ENCODE measurements around the gene ZNF626. TPM values are rescaled to one million over a fixed set of nuclear protein-coding genes. Genes with fewer than 3 reads are reported as not detected.
"Not testable (repeated sequence)": the region's sequence is repeated elsewhere in the genome, so short reads cannot be mapped to it uniquely, and the experiment has no call there.

Gene ZNF626
- total RNA-seq (10 to 100 TPM; 19.1 to 28.7 TPM), polyA plus RNA-seq (ENCODE audit: insufficient read length in 2 of 2) (10 to 100 TPM; 13.4 to 17.5 TPM)
- long read RNA-seq, donor 1, partial matches to known transcripts: 14 of 16 reads
- long read RNA-seq, donor 1, other reads (novel, unspliced or antisense): 0 of 16 reads
- long read RNA-seq, donor 2, partial matches to known transcripts: 0 of 4 reads
- long read RNA-seq, donor 2, other reads (novel, unspliced or antisense): 0 of 4 reads
- long read RNA-seq, donor 3, full-length matches to known transcripts: 3 of 3 reads
- long read RNA-seq, donor 3, partial matches to known transcripts: 0 of 3 reads
- long read RNA-seq, donor 3, other reads (novel, unspliced or antisense): 0 of 3 reads
- long read RNA-seq, donor 4, transcript ZNF626-201 (4 exons, 1,123 nt): major isoform, 8 of 8 reads
- long read RNA-seq, donor 4, partial matches to known transcripts: 0 of 8 reads
- long read RNA-seq, donor 4, other reads (novel, unspliced or antisense): 0 of 8 reads

DNA sequence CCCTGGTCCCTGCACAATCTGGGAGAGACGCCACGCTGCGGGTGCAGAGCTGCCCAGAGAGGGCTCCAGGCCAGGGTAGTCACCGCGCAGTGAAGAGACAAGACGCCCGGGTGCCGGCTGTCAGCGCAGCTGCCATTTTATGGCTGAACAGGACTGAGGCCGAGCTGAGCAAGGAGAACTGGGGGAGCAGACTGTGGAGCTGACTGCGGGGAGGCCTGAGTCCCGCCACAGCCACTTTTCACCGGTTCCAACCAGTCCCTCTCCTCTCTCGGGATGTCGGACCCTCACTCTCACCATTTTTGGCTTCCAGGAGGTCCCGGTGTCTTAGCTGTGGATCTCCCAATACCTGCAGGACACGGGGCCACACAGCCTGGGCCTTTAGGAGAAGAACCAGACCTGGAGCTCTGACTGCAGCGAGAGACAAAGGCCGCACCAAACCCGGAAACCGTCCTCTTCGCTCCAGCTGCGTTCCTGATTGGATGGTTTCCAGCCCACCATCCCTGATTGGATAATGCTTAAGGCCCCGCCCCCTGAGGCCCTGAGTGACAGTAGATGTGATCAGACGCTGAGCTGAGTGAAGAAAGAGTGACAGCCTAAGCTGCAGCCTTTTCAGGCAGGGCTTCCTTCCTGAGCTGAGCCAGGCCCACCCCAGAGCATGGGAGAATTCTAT is at the start of gene ZNF626:
Gene ZNF626 (minus strand): TSS at position 422 of the 670 bp plus-strand sequence. CDS start 125 bp downstream, at position 297.
- Histone ChIP-seq H3K9me3 (ENCODE audit: control insufficient read depth, insufficient read depth, low read length) (peaks cover 3% of the 10 kb centered on the region), H3K4me3 (ENCODE audit: low read depth, low read length) (peak within 1 kb of the TSS; percentile 66), H3K36me3 (ENCODE audit: control insufficient read depth, insufficient read depth, low read length) (peaks cover 21% of the 10 kb centered on the region), H3K27ac (ENCODE audit: low read depth, low read length) (peak within 1 kb of the TSS; percentile 92), H3K4me1 (ENCODE audit: control insufficient read depth, insufficient read depth, low read length) (peaks cover 21% of the 10 kb centered on the region), H3K27me3 (ENCODE audit: control insufficient read depth, insufficient read depth, low read length) (no peaks in the 10 kb centered on the region)
- WGBS (ENCODE audit: insufficient coverage): under 1% methylated on average over 25 of the region's 25 CpGs
- peak; percentile 95 to 100 (median 99) for DNase-seq (ENCODE audit: low read depth in 4 of 6, low spot score in 6 of 6)

DNA sequence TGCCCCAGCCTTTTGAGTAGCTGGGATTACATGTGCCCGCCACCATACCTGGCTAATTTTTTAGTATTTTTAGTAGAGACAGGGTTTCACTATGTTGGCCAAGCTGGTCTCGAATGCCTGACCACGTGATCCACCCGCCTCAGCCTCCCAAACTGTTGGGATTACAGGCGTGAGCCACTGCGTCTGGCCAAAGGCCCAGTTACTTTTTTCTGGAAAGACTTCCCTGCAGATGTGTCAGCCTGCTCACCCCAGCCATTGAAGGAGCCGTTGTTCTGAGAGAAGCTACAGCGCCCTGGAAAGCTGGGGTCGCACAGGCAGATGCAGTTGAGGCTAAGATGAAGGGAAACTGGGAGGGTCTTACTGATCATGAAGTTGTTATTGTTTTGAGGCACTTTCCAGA is 7.9 kb upstream of the ZNF626 start:
- H3K27me3 ChIP-seq (ENCODE audit: control insufficient read depth, insufficient read depth, low read length): no peaks in the 10 kb centered on the region
- H3K4me3 ChIP-seq (ENCODE audit: low read depth, low read length): no peak overlapping the region
- H3K9me3 ChIP-seq (ENCODE audit: control insufficient read depth, insufficient read depth, low read length): no peaks in the 10 kb centered on the region
- peaks cover 10% of the 10 kb centered on the region for H3K4me1 ChIP-seq (ENCODE audit: control insufficient read depth, insufficient read depth, low read length)
- 88% methylated on average over 8 of the region's 9 CpGs for WGBS (ENCODE audit: insufficient coverage)
- H3K27ac ChIP-seq (ENCODE audit: low read depth, low read length): no peak overlapping the region
- no peaks in the 10 kb centered on the region for H3K36me3 ChIP-seq (ENCODE audit: control insufficient read depth, insufficient read depth, low read length)
- DNase-seq (ENCODE audit: low read depth in 4 of 6, low spot score in 6 of 6): no peak

DNA sequence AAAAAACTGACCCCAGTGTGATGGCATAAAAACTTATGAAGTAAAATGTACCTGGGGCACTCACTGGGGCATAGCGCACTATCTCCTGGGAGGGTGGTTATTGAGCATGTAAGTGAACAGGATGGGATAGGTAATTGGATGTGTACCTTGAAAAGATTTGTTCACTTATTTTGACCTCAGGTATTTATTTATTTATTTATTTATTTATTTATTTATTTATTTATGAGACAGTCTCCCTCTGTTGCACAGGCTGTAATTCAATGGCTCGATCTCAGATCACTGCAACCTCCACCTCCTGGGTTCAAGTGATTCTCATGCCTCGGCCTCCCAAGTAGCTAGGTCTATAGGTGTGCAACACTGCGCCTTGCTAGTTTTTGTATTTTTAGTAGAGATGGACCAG is 5.9 kb upstream of the ZNF626 start:
- no peak for DNase-seq (ENCODE audit: low read depth in 4 of 6, low spot score in 6 of 6)
- 90% methylated on average over 2 of the region's 4 CpGs for WGBS (ENCODE audit: insufficient coverage)

DNA sequence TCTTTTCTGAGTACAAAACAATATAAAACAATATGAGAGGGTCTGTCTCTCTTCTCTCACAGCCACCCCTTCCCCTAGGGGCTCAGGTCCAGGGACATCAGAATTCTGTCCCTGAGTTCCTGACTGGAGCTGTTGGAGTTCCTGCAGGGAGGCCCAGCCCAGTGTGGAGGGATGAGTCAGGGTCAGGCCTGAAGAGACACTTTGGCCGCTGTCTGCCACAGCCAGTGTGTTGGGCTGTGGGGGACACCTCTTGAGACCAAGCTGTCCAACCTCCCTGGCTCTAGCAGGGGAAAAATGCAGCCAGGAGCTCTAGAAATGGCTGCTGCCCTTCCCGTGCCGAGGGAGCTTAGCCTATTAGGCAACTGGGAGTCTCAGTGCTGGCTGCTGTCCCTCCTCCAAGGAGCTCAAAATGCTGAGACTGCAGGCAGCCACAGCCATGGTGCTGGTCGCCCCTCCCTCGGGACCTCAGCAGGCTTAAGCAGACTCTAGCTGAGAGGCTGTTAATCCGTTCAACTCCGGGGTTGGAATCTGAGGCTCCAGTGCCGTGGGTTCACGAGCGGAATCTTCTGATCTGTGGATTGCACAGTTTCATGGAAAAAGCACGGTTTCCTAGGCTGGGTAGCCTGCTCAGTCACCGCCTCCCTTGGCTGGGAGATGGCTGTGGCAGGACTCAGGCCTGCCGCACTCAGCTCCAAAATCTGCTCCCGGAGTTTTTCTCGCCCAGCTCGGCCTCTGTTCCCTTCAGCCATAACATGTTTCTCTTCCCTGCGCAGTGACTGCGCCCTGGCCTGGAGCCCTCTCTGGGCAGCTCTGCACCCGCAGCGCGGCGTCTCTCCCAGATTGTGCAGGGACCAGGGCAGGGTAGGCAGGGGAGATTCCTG is 3.8 kb upstream of the ZNF626 start:
- 46% methylated on average over 21 of the region's 22 CpGs for WGBS (ENCODE audit: insufficient coverage)
- Histone ChIP-seq H3K9me3 (ENCODE audit: control insufficient read depth, insufficient read depth, low read length) (no peaks in the 10 kb centered on the region), H3K27ac (ENCODE audit: low read depth, low read length) (no peak overlapping the region), H3K27me3 (ENCODE audit: control insufficient read depth, insufficient read depth, low read length) (no peaks in the 10 kb centered on the region), H3K4me1 (ENCODE audit: control insufficient read depth, insufficient read depth, low read length) (peaks cover 16% of the 10 kb centered on the region), H3K4me3 (ENCODE audit: low read depth, low read length) (no peak overlapping the region), H3K36me3 (ENCODE audit: control insufficient read depth, insufficient read depth, low read length) (no peaks in the 10 kb centered on the region)
- peak in 1 of 6 donors; percentile 63 for DNase-seq (ENCODE audit: low read depth in 4 of 6, low spot score in 6 of 6)

More for the DNA sequence above, 5.9 kb upstream of the ZNF626 start:
- Histone ChIP-seq H3K27ac (ENCODE audit: low read depth, low read length) (no peak overlapping the region), H3K4me1 (ENCODE audit: control insufficient read depth, insufficient read depth, low read length) (peaks cover 10% of the 10 kb centered on the region), H3K36me3 (ENCODE audit: control insufficient read depth, insufficient read depth, low read length) (no peaks in the 10 kb centered on the region), H3K27me3 (ENCODE audit: control insufficient read depth, insufficient read depth, low read length) (no peaks in the 10 kb centered on the region), H3K9me3 (ENCODE audit: control insufficient read depth, insufficient read depth, low read length) (no peaks in the 10 kb centered on the region), H3K4me3 (ENCODE audit: low read depth, low read length) (no peak overlapping the region)

DNA sequence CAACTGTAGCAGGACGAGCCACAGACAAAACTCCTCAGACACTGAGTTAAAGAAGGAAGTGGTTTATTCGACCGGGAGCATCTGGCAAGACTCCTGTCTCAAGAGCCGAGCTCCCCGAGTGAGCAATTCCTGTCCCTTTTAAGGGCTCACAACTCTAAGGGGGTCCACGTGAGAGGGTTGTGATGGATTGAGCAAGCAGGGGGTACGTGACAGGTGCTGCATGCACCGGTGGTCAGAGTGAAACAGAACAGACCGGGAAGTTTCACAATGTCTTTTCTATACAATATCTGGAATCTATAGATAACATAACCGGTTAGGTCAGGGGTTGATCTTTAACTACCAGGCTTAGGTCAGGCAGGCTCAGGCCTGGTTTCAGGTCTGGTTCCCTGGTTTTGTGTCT is 3.1 kb upstream of the ZNF626 start:
- H3K36me3 ChIP-seq (ENCODE audit: control insufficient read depth, insufficient read depth, low read length); H3K9me3 ChIP-seq (ENCODE audit: control insufficient read depth, insufficient read depth, low read length); H3K27ac ChIP-seq (ENCODE audit: low read depth, low read length); H3K27me3 ChIP-seq (ENCODE audit: control insufficient read depth, insufficient read depth, low read length); H3K4me3 ChIP-seq (ENCODE audit: low read depth, low read length); DNase-seq (ENCODE audit: low read depth in 4 of 6, low spot score in 6 of 6): not testable (repeated sequence)
- 80% methylated on average over 6 of the region's 10 CpGs for WGBS (ENCODE audit: insufficient coverage)
- H3K4me1 ChIP-seq (ENCODE audit: control insufficient read depth, insufficient read depth, low read length): peaks cover 21% of the 10 kb centered on the region

DNA sequence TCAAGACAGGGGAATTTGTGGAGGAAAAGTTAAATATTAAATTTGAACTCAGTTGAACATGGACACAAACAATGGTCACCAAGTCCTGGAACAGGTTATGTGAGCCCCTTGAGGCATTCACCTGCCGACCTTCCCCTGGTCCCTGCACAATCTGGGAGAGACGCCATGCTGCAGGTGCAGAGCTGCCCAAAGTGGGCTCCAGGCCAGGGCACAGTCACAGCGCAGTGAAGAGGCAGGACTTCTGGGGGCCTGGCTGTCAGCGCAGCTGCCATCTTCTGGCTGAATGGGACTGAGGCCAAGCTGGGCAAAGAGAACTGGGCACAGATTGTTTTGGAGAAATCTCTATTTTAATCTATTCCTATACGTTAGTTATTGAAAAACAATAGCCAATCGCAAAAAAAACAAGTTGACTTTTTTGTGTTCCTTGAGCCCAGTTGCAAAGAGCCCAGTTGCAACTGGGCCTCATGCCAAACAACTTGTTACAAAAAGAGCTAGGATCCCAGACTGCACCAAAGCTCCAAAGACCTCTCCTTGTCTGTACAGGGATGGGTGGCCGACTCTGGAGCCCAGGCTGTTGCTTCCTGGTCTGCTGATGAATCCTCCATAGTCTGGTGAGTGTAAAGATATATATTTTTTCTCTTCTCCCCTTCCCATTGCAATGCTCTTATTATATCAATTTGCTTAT is 1.2 kb upstream of the ZNF626 start:
- Histone ChIP-seq H3K4me1 (ENCODE audit: control insufficient read depth, insufficient read depth, low read length) (peaks cover 21% of the 10 kb centered on the region), H3K36me3 (ENCODE audit: control insufficient read depth, insufficient read depth, low read length) (peaks cover 17% of the 10 kb centered on the region), H3K9me3 (ENCODE audit: control insufficient read depth, insufficient read depth, low read length) (peaks cover 3% of the 10 kb centered on the region), H3K27me3 (ENCODE audit: control insufficient read depth, insufficient read depth, low read length) (no peaks in the 10 kb centered on the region), H3K27ac (ENCODE audit: low read depth, low read length) (no peak overlapping the region), H3K4me3 (ENCODE audit: low read depth, low read length) (no peak overlapping the region)
- peak in 1 of 6 donors; percentile 27 for DNase-seq (ENCODE audit: low read depth in 4 of 6, low spot score in 6 of 6)
- WGBS (ENCODE audit: insufficient coverage): 77% methylated on average over 5 of the region's 7 CpGs

DNA sequence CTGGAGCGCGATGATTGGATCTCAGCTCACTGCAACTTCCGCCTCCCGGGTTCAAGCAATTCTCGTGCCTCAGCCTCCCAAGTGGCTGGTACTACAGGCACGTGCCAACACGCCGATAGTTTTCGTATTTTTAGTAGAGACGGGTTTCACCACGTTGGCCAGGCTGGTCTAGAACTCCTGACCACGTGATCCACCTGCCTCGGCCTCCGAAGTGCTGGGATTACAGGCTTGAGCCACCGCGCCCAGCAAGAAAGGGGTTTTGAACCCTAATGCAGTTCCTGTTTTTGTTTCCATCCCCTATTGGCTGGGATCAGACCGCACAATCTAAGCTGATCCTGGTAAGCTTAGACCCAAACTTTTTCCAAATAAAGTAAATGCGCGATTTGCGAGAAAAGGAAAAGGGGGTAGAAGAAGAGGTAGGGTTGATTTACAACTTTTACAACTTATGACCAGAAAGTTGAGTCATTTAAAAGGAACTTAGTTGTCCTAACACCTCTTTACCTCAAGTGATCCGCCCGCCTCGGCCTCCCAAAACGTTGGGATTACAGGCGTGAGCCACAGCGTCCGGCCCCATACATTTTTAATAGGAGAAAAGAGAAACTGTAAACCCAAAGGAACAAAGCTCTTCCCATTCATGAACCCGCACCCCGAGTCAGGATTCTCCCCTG is 764 bp downstream of the ZNF626 start:
- H3K27me3 ChIP-seq (ENCODE audit: control insufficient read depth, insufficient read depth, low read length): no peaks in the 10 kb centered on the region
- H3K4me3 ChIP-seq (ENCODE audit: low read depth, low read length): peak overlapping the region; percentile 66
- WGBS (ENCODE audit: insufficient coverage): 35% methylated on average over 18 of the region's 29 CpGs
- peaks cover 21% of the 10 kb centered on the region for H3K36me3 ChIP-seq (ENCODE audit: control insufficient read depth, insufficient read depth, low read length)
- H3K4me1 ChIP-seq (ENCODE audit: control insufficient read depth, insufficient read depth, low read length): peaks cover 21% of the 10 kb centered on the region
- no peak for DNase-seq (ENCODE audit: low read depth in 4 of 6, low spot score in 6 of 6)
- peak overlapping the region; percentile 92 for H3K27ac ChIP-seq (ENCODE audit: low read depth, low read length)
- H3K9me3 ChIP-seq (ENCODE audit: control insufficient read depth, insufficient read depth, low read length): peaks cover 3% of the 10 kb centered on the region

DNA sequence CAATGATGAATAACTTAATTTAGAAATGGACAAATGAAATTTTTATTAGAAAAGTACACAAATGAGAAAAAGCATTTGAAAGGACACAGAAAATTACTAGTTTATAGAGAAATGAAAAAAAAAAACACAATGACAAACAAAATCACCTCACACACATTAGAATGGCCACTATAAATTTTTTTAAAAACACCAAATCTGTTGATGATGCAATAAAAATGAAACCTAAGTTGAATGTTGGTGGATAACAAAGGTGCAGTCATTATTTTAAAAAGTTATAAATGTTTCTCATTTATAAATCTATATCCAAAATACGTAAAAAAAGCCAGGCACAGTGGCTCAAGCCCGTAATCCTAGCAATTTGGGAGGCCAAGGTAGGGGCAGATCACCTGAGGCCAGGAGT is 20.8 kb downstream of the ZNF626 start:
- Histone ChIP-seq H3K9me3 (ENCODE audit: control insufficient read depth, insufficient read depth, low read length) (peaks cover 14% of the 10 kb centered on the region), H3K4me3 (ENCODE audit: low read depth, low read length) (no peak overlapping the region), H3K36me3 (ENCODE audit: control insufficient read depth, insufficient read depth, low read length) (peaks cover 15% of the 10 kb centered on the region), H3K27me3 (ENCODE audit: control insufficient read depth, insufficient read depth, low read length) (no peaks in the 10 kb centered on the region), H3K27ac (ENCODE audit: low read depth, low read length) (no peak overlapping the region), H3K4me1 (ENCODE audit: control insufficient read depth, insufficient read depth, low read length) (no peaks in the 10 kb centered on the region)
- WGBS (ENCODE audit: insufficient coverage): 100% methylated on average over 1 of the region's 2 CpGs
- DNase-seq (ENCODE audit: low read depth in 4 of 6, low spot score in 6 of 6): no peak

Data from spinal cord (tissue), 10 donors.